ENCODE data around the gene TBX1. TPM values are rescaled to one million over a fixed set of nuclear protein-coding genes. Genes with fewer than 3 reads are reported as not detected.

TBX1 gene
- total RNA-seq, 1 experiment from 2014 or later = 12.8 TPM

DNA sequence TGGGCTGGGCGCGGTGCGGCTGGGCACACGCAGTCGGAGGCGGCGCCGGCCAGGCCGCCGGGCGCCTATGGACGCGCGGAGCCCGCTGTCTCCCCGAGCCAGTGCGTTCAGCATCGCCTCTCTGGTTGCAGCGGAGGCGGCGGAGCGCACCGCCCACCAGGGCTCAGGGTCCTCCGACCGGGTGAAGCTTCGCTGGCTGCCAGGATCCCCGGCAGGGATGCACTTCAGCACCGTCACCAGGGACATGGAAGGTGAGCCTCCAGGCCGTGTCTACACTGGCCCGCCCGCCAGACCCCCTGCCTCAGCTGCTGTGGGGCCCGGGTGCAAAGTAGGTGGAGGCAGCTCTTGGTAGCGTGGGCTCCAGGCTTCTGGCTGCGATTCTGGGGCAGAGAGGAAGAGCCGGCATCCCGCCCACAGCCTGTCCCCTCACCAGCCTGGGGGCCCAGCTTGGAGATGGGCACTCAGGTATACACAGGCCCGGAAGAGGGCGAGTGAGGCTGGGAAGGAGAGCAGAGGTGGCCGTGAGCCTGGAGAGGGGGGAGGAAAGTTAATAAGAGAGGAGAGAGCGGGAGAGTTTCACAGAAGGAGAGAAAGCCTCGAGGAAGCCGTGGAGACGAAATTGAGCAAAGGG lies 1.0 kb upstream of the TBX1 start:
- Mint-ChIP-seq H3K9me3 (no peaks in the 10 kb centered on the region), H3K27ac (peak overlapping the region; percentile 37; the same call in 1 of the 2 replicates), H3K4me3 (peak overlapping the region; percentile 67), H3K27me3 (ENCODE audit: low read depth) (peaks cover 90% of the 10 kb centered on the region), H3K36me3 (no peaks in the 10 kb centered on the region), H3K4me1 (peaks cover 36% of the 10 kb centered on the region)
- TF ChIP-seq ESRRA (CRISPR knock-in tag; IDR thresholded peaks at IDR 0.05; ENCODE audit: borderline replicate concordance) = no peak
- no peak for TF ChIP-seq ZNF232 (CRISPR knock-in tag; IDR thresholded peaks at IDR 0.05)
- ChIA-PET CTCF (interaction anchor here (0.7 to 2.3 kb wide), 4 partner anchors 13 to 36 kb away, joined by 3 to 18 read pairs (median 6); partner anchors contain the start of gene GP1BB), POLR2A (no interaction called here)
- peak; percentile 1; the same call in 1 of the 2 replicates for ATAC-seq
- DNase-seq (ENCODE audit: low spot score) = peak; percentile 52

DNA sequence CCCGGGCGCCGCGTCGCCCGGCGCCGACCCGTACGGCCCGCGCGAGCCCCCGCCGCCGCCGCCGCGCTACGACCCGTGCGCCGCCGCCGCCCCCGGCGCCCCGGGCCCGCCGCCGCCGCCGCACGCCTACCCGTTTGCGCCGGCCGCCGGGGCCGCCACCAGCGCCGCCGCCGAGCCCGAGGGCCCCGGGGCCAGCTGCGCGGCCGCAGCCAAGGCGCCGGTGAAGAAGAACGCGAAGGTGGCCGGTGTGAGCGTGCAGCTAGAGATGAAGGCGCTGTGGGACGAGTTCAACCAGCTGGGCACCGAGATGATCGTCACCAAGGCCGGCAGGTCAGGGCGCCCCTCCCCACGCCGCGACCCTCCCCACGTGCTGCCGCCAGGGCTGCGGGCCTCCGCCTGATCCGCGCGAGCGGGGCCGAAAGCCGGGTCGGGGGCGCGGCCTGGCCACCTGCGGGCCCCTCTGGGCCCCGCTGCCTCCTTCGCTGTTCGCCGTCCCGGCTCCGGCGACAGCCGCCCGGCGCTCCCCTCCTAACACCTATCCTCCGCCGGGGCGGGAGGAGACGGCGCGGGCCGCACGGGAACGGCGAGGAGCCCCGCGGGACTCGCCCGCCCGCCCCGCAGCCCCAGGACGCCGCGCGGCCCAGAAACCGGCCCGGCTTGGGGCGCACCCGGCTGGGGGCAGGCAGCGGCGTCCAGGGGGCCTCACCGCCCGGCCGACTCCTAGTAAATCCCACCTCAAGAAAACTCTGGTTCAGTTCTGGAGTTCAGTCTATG lies 560 bp downstream of the TBX1 start:
- peak overlapping the region; percentile 72; the same call in 1 of the 2 replicates for H3K27ac Mint-ChIP-seq
- CTCF ChIA-PET = interaction anchor here (5.3 to 5.4 kb wide), 2 partner anchors 6 to 30 kb away, joined by 42 to 44 read pairs; no protein-coding TSS in a partner anchor
- H3K36me3 Mint-ChIP-seq = no peaks in the 10 kb centered on the region
- POLR2A ChIA-PET = no interaction called here
- ATAC-seq (no peak; the same call in 1 of the 2 replicates), DNase-seq (ENCODE audit: low spot score) (no peak)
- no peaks in the 10 kb centered on the region for H3K9me3 Mint-ChIP-seq
- peak overlapping the region; percentile 70 for H3K4me3 Mint-ChIP-seq
- no peak for TF ChIP-seq RELA (CRISPR knock-in tag; IDR thresholded peaks at IDR 0.05; ENCODE audit: borderline replicate concordance)
- TF ChIP-seq ZNF138 (CRISPR knock-in tag; conservative IDR thresholded peaks at IDR 0.05) = no peak
- TF ChIP-seq, protein P1, sequence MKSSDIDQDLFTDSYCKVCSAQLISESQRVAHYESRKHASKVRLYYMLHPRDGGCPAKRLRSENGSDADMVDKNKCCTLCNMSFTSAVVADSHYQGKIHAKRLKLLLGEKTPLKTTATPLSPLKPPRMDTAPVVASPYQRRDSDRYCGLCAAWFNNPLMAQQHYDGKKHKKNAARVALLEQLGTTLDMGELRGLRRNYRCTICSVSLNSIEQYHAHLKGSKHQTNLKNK (CRISPR knock-in tag; IDR thresholded peaks at IDR 0.05) = no peak
- no peak for TF ChIP-seq HMGA2 (CRISPR knock-in tag; IDR thresholded peaks at IDR 0.05)
- TF ChIP-seq, protein P2, sequence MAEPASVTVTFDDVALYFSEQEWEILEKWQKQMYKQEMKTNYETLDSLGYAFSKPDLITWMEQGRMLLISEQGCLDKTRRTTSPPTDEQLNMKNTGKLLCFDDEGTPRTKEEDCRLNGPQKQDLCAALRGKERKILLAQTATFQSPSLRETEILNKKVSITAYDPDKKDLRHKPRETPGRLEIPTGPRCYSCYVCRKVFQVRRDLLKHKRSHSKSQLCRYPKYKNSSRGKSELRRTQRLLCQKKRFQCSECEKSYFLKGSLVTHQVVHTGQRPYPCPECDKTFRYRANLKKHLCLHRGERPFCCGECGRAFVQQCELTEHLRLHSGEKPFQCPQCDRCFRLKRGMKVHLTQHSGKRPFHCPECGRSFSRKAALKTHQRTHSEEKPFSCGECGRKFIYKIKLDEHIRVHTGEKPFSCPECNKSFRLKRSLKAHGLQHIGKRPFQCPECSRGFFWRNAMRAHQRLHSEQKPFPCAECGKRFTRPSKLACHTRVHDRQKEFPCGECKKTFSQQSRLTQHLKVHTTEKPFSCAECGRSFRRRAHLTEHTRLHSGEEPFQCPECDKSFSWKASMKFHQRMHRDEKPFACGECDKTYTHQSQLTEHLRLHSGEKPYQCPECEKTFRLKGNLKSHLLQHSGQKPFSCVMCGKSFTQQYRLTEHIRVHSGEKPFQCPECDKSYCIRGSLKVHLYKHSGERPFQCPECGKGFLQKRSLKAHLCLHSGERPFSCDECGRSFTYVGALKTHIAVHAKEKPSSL (CRISPR knock-in tag; conservative IDR thresholded peaks at IDR 0.05) = no peak
- TF ChIP-seq OVOL2 (CRISPR knock-in tag; IDR thresholded peaks at IDR 0.05; ENCODE audit: borderline replicate concordance) = no peak
- no peak for TF ChIP-seq NR1H2 (CRISPR knock-in tag; IDR thresholded peaks at IDR 0.05)
- no peak for TF ChIP-seq ETV6 (CRISPR knock-in tag; IDR thresholded peaks at IDR 0.05)
- TF ChIP-seq, protein P3, sequence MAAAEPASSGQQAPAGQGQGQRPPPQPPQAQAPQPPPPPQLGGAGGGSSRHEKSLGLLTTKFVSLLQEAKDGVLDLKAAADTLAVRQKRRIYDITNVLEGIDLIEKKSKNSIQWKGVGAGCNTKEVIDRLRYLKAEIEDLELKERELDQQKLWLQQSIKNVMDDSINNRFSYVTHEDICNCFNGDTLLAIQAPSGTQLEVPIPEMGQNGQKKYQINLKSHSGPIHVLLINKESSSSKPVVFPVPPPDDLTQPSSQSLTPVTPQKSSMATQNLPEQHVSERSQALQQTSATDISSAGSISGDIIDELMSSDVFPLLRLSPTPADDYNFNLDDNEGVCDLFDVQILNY (CRISPR knock-in tag; IDR thresholded peaks at IDR 0.05) = no peak
- no peak for TF ChIP-seq GTF2I (CRISPR knock-in tag; conservative IDR thresholded peaks at IDR 0.05)
- no peak for TF ChIP-seq ZNF232 (CRISPR knock-in tag; IDR thresholded peaks at IDR 0.05)
- TF ChIP-seq NFE2L1 (CRISPR knock-in tag; IDR thresholded peaks at IDR 0.05) = no peak
- TF ChIP-seq NFYB (CRISPR knock-in tag; conservative IDR thresholded peaks at IDR 0.05; ENCODE audit: low read depth) = no peak
- TF ChIP-seq, protein P4, sequence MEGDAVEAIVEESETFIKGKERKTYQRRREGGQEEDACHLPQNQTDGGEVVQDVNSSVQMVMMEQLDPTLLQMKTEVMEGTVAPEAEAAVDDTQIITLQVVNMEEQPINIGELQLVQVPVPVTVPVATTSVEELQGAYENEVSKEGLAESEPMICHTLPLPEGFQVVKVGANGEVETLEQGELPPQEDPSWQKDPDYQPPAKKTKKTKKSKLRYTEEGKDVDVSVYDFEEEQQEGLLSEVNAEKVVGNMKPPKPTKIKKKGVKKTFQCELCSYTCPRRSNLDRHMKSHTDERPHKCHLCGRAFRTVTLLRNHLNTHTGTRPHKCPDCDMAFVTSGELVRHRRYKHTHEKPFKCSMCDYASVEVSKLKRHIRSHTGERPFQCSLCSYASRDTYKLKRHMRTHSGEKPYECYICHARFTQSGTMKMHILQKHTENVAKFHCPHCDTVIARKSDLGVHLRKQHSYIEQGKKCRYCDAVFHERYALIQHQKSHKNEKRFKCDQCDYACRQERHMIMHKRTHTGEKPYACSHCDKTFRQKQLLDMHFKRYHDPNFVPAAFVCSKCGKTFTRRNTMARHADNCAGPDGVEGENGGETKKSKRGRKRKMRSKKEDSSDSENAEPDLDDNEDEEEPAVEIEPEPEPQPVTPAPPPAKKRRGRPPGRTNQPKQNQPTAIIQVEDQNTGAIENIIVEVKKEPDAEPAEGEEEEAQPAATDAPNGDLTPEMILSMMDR (IDR thresholded peaks at IDR 0.05) = no peak
- peaks cover 42% of the 10 kb centered on the region for H3K4me1 Mint-ChIP-seq
- H3K27me3 Mint-ChIP-seq (ENCODE audit: low read depth) = peaks cover 87% of the 10 kb centered on the region

All from WTC11 (cell line).